Measurements from ENCODE around the gene CACNA2D1.

DNA sequence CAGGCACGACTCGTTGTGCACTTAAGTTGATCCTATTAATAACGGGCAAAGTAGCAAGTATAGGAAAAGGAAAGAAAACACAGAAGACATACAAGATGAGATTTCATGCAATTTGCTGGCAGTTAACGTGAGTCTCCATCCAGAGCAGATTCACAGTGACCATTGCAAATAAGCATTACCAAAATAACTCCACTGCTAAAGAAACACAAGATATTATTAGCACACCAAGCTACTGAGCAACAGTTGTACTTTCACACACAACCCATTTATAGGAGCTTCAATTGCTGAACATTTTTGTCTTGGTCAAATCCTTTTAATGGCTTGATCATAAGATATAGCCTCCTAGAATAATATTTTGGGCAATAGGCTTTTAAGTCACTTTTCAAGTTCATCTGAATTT is 486.1 kb downstream of the CACNA2D1 start:
- TF ChIP-seq, protein P1, sequence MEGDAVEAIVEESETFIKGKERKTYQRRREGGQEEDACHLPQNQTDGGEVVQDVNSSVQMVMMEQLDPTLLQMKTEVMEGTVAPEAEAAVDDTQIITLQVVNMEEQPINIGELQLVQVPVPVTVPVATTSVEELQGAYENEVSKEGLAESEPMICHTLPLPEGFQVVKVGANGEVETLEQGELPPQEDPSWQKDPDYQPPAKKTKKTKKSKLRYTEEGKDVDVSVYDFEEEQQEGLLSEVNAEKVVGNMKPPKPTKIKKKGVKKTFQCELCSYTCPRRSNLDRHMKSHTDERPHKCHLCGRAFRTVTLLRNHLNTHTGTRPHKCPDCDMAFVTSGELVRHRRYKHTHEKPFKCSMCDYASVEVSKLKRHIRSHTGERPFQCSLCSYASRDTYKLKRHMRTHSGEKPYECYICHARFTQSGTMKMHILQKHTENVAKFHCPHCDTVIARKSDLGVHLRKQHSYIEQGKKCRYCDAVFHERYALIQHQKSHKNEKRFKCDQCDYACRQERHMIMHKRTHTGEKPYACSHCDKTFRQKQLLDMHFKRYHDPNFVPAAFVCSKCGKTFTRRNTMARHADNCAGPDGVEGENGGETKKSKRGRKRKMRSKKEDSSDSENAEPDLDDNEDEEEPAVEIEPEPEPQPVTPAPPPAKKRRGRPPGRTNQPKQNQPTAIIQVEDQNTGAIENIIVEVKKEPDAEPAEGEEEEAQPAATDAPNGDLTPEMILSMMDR (IDR thresholded peaks at IDR 0.05): no peak
- TF ChIP-seq POLR2A (IDR thresholded peaks at IDR 0.05): no peak
